ENCODE data around the gene ITIH3. TPM values are rescaled to one million over a fixed set of nuclear protein-coding genes. Genes with fewer than 3 reads are reported as not detected.

Gene ITIH3, protein sequence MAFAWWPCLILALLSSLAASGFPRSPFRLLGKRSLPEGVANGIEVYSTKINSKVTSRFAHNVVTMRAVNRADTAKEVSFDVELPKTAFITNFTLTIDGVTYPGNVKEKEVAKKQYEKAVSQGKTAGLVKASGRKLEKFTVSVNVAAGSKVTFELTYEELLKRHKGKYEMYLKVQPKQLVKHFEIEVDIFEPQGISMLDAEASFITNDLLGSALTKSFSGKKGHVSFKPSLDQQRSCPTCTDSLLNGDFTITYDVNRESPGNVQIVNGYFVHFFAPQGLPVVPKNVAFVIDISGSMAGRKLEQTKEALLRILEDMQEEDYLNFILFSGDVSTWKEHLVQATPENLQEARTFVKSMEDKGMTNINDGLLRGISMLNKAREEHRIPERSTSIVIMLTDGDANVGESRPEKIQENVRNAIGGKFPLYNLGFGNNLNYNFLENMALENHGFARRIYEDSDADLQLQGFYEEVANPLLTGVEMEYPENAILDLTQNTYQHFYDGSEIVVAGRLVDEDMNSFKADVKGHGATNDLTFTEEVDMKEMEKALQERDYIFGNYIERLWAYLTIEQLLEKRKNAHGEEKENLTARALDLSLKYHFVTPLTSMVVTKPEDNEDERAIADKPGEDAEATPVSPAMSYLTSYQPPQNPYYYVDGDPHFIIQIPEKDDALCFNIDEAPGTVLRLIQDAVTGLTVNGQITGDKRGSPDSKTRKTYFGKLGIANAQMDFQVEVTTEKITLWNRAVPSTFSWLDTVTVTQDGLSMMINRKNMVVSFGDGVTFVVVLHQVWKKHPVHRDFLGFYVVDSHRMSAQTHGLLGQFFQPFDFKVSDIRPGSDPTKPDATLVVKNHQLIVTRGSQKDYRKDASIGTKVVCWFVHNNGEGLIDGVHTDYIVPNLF
- total RNA-seq, result 1 to 10 TPM in 1 of 4 donors, under 1 TPM in 1, not detected in 2; 0.27 to 1.6 TPM

DNA sequence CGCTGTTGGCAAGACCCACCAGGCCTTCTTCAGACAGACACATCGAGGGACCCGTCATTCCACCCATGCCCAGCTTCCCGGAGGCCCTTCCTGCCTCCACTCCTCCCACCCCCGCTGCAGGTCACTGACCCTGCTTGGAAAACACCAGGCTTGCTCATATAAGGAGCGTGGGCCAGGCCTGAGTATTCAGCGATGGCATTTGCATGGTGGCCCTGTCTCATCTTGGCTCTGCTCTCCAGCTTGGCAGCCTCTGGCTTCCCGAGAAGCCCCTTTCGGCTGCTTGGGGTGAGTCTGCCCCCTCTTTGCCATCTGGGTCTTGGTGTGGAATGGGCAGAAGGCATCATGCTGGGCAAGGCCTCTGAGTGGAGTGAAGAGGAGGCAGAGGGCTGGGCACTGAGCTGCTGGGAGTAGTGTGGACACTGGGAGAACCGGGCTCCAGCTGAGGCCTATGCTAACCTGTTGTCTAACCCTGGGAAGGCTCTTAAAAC lies at the start of gene ITIH3:
Gene ITIH3, plus strand, starts transcription at position 185 of the 488 bp plus-strand sequence. Its CDS starts 8 bp downstream, at position 193.
- Histone ChIP-seq H3K4me3 (no peak within 1 kb of the TSS), H3K27me3 (no peaks in the 10 kb centered on the region), H3K9me3 (no peaks in the 10 kb centered on the region), H3K36me3 (no peaks in the 10 kb centered on the region), H3K27ac (no peak within 1 kb of the TSS), H3K4me1 (no peaks in the 10 kb centered on the region)
- TF ChIP-seq EP300 (IDR thresholded peaks at IDR 0.05; ENCODE audit: low read depth) (no peak), POLR2A (IDR thresholded peaks at IDR 0.05) (no peak), POLR2AphosphoS5 (IDR thresholded peaks at IDR 0.05) (no peak)
- TF ChIP-seq, protein P1, sequence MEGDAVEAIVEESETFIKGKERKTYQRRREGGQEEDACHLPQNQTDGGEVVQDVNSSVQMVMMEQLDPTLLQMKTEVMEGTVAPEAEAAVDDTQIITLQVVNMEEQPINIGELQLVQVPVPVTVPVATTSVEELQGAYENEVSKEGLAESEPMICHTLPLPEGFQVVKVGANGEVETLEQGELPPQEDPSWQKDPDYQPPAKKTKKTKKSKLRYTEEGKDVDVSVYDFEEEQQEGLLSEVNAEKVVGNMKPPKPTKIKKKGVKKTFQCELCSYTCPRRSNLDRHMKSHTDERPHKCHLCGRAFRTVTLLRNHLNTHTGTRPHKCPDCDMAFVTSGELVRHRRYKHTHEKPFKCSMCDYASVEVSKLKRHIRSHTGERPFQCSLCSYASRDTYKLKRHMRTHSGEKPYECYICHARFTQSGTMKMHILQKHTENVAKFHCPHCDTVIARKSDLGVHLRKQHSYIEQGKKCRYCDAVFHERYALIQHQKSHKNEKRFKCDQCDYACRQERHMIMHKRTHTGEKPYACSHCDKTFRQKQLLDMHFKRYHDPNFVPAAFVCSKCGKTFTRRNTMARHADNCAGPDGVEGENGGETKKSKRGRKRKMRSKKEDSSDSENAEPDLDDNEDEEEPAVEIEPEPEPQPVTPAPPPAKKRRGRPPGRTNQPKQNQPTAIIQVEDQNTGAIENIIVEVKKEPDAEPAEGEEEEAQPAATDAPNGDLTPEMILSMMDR (IDR thresholded peaks at IDR 0.05), result no peak
- in situ Hi-C loops (cut with MboI; ENCODE audit: low pct_ligation_motif_present in 1 of 4, low pct_unique_long_range_greater_than_20kb in 1 of 4, low sequenced_read_pairs in 3 of 4) (no loop called here), intact Hi-C loops (cut with DNase I; ENCODE audit: low total_unique reads) (no loop called here)
- no peak for DNase-seq
- 87 to 100% methylated on average over 1 to 10 of the region's 10 CpGs for WGBS, 2 donors (ENCODE audit: low coverage in 1 of 2)

DNA sequence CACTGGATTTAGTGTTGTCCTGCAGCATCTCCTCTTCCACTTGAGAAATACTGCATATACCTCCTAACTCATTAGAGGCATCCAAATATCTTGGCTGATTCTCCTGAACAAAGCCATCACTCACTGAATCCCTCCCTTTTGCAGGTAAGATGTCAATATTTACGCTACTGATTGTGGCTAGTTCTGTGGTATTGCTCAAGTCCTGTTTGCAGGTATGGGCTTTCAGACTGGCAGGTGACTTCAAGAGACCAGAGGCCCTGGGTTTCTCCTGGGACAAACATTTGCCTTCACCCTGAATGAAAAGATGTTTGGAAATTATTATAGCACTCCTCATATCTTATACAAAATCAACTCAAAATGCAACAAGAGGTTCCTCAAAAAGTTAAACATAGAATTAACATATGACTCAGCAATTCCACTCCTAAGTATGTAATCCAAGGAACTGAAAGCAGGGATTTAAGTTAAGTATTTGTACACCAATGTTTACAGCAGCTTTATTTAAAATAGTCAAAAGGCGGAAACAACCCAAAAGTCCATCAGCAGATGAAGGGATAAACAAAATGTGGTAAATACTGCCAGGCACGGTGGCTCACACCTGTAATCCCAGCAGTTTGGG lies 42.4 kb upstream of the ITIH3 start:
- Histone ChIP-seq H3K27me3 (no peaks in the 10 kb centered on the region), H3K9me3 (no peaks in the 10 kb centered on the region), H3K36me3 (peaks cover 0 to 39% (median 15%) of the 10 kb centered on the region in 4 donors), H3K4me1 (no peaks in the 10 kb centered on the region), H3K27ac (no peak overlapping the region), H3K4me3 (no peak overlapping the region)
- in situ Hi-C loops (cut with MboI; ENCODE audit: low pct_ligation_motif_present in 1 of 4, low pct_unique_long_range_greater_than_20kb in 1 of 4, low sequenced_read_pairs in 3 of 4), result no loop called here
- WGBS, 2 donors (ENCODE audit: low coverage in 1 of 2), result 73 to 92% methylated on average over 2 to 3 of the region's 3 CpGs
- intact Hi-C loops (cut with DNase I; ENCODE audit: low total_unique reads), result no loop called here
- TF ChIP-seq, protein P1 (IDR thresholded peaks at IDR 0.05), result no peak
- TF ChIP-seq POLR2A (IDR thresholded peaks at IDR 0.05), result no peak
- DNase-seq, result no peak

DNA sequence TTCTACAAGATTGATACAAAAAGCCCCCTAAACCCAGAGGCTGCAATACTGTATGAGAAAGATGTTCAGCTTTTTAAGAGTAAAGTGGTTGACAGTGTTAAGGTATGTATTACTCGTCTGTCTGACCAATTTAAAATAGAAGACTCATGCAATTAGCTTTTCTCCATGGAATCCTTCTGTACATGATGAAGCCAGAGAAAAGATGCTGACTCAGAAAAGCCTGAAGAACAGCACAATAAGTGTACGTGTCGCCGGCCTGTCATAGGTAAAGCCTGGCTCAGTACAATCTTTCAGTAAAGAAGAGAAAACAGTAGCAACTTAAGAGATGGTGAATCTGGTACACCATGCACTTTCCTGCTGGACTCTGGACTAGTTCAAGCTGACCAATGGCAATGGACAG lies 40.2 kb upstream of the ITIH3 start:
- Histone ChIP-seq H3K4me1 (no peaks in the 10 kb centered on the region), H3K27ac (no peak overlapping the region), H3K4me3 (no peak overlapping the region), H3K9me3 (no peaks in the 10 kb centered on the region), H3K27me3 (no peaks in the 10 kb centered on the region), H3K36me3 (peaks cover 0 to 34% (median 12%) of the 10 kb centered on the region in 4 donors)
- TF ChIP-seq, protein P1 (IDR thresholded peaks at IDR 0.05), result no peak
- TF ChIP-seq POLR2A (IDR thresholded peaks at IDR 0.05) (no peak), EP300 (IDR thresholded peaks at IDR 0.05; ENCODE audit: low read depth) (no peak), POLR2AphosphoS5 (IDR thresholded peaks at IDR 0.05) (no peak)
- 92% methylated on average over 4 of the region's 4 CpGs for WGBS, 2 donors (ENCODE audit: low coverage in 1 of 2)
- in situ Hi-C loops (cut with MboI; ENCODE audit: low pct_ligation_motif_present in 1 of 4, low pct_unique_long_range_greater_than_20kb in 1 of 4, low sequenced_read_pairs in 3 of 4), result no loop called here
- no peak for DNase-seq
- intact Hi-C loops (cut with DNase I; ENCODE audit: low total_unique reads), result no loop called here

DNA sequence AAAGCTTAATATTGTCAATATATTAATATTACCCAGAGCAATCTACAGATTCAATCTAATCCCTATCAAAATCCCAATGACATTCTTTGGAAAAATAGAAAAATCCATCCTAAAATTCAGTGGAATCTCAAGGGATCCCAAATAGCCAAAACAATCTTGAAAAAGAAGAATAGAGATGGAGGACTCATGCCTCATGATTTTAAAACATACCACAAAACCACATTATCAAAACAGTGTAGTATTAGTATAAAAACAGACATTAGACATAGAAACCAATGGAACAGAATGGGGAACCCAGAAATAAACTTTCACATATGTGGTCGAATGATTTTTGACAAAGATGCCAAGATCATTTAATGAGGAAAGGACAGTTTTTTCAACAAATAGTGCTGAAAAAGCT lies 38.5 kb upstream of the ITIH3 start:
- TF ChIP-seq EP300 (IDR thresholded peaks at IDR 0.05; ENCODE audit: low read depth), result no peak
- no peak for TF ChIP-seq POLR2A (IDR thresholded peaks at IDR 0.05)
- TF ChIP-seq POLR2AphosphoS5 (IDR thresholded peaks at IDR 0.05), result no peak
- TF ChIP-seq, protein P1 (IDR thresholded peaks at IDR 0.05), result no peak

More for the DNA sequence above, 38.5 kb upstream of the ITIH3 start:
- H3K27ac ChIP-seq, result no peak overlapping the region
- H3K4me1 ChIP-seq, result no peaks in the 10 kb centered on the region
- H3K9me3 ChIP-seq, result no peaks in the 10 kb centered on the region
- no peak overlapping the region for H3K4me3 ChIP-seq
- WGBS, 2 donors (ENCODE audit: low coverage in 1 of 2), result 89 to 97% methylated on average over 1 of the region's 1 CpG
- in situ Hi-C loops (cut with MboI; ENCODE audit: low pct_ligation_motif_present in 1 of 4, low pct_unique_long_range_greater_than_20kb in 1 of 4, low sequenced_read_pairs in 3 of 4) (no loop called here), intact Hi-C loops (cut with DNase I; ENCODE audit: low total_unique reads) (no loop called here)
- H3K27me3 ChIP-seq, result no peaks in the 10 kb centered on the region
- H3K36me3 ChIP-seq, result peaks cover 0 to 28% (median 9%) of the 10 kb centered on the region in 4 donors
- no peak for DNase-seq

All from transverse colon (tissue), 4 donors.